Neuronal stem cell (in vitro differentiated cells): ENCODE measurements around the gene CEP131.

ENCODE experiments used
- DNase-seq: peaks from one replicate; pipeline ENCODE4 v3.0.0-alpha.2; 2013; ENCODE audit warnings: low spot score
- H2AFZ ChIP-seq: one replicate; pipeline ENCODE4 v1.6.1; 2013; ENCODE audit warnings: mild to moderate bottlenecking, low read length, inconsistent platforms
- H2AK5ac ChIP-seq: 2 replicates; pipeline ENCODE4 v1.6.1; 2013; ENCODE audit warnings: low read depth, mild to moderate bottlenecking, inconsistent platforms, low read length, moderate library complexity, mixed read lengths
- H2BK120ac ChIP-seq: 2 replicates; pipeline ENCODE4 v1.6.1; 2013; ENCODE audit warnings: low read depth, mild to moderate bottlenecking, inconsistent platforms, low read length, moderate library complexity, mixed read lengths
- H2BK12ac ChIP-seq: one replicate; pipeline ENCODE4 v1.6.1; 2013; ENCODE audit warnings: low read length, inconsistent platforms
- H2BK15ac ChIP-seq: 2 replicates; pipeline ENCODE4 v1.6.1; 2013; ENCODE audit warnings: mild to moderate bottlenecking, low read length, inconsistent platforms, mixed read lengths
- H2BK5ac ChIP-seq: one replicate; pipeline ENCODE4 v1.6.1; 2013; ENCODE audit warnings: inconsistent platforms, mild to moderate bottlenecking, low read length, moderate library complexity
- H3K14ac ChIP-seq: one replicate; pipeline ENCODE4 v1.6.1; 2013; ENCODE audit warnings: low read length, inconsistent platforms
- H3K18ac ChIP-seq: 2 replicates; pipeline ENCODE4 v1.6.1; 2013; ENCODE audit warnings: low read length, inconsistent platforms
- H3K23ac ChIP-seq: 2 replicates; pipeline ENCODE4 v1.6.1; 2013; ENCODE audit warnings: low read depth, mild to moderate bottlenecking, mixed read lengths, low read length, inconsistent platforms; ENCODE audit not compliant: poor library complexity
- H3K27ac ChIP-seq: replicated peaks from 3 replicates; pipeline ENCODE4 v1.5.1; 2013; ENCODE audit warnings: low read length, inconsistent platforms
- H3K27me3 ChIP-seq, 3 experiments: 2 replicates each; pipeline ENCODE4 v1.6.1; 2013; ENCODE audit warnings: low read length in 3 of 3, mild to moderate bottlenecking in 2 of 3, inconsistent platforms in 1 of 3, low read depth in 1 of 3, mixed read lengths in 1 of 3, moderate library complexity in 1 of 3; ENCODE audit not compliant: control insufficient read depth in 3 of 3, insufficient read depth in 3 of 3
- H3K36me3 ChIP-seq, 2 donors: replicated peaks in 1 of 2; 2 replicates each; pipeline ENCODE4 v1.6.1; 2013; ENCODE audit warnings: low read length in 2 of 2; ENCODE audit not compliant: control insufficient read depth in 2 of 2, insufficient read depth in 2 of 2
- H3K4ac ChIP-seq: 2 replicates; pipeline ENCODE4 v1.6.1; 2013; ENCODE audit warnings: inconsistent platforms, mild to moderate bottlenecking, low read length, moderate library complexity
- H3K4me1 ChIP-seq, 2 donors: 1 replicate in 1 of 2; 2 replicates in 1 of 2; pipeline ENCODE4 v1.6.1; 2013; ENCODE audit warnings: low read length in 2 of 2, low read depth in 1 of 2; ENCODE audit not compliant: control insufficient read depth in 2 of 2, insufficient read depth in 1 of 2
- H3K4me2 ChIP-seq: one replicate; pipeline ENCODE4 v1.6.1; 2013; ENCODE audit warnings: mild to moderate bottlenecking, low read length, inconsistent platforms; ENCODE audit not compliant: insufficient read depth, poor library complexity, severe bottlenecking
- H3K4me3 ChIP-seq, 2 donors: 2 replicates each; pipeline ENCODE4 v1.5.1; 2013; ENCODE audit warnings: low read length in 2 of 2, mild to moderate bottlenecking in 2 of 2, inconsistent platforms in 1 of 2, moderate library complexity in 1 of 2
- H3K79me1 ChIP-seq: one replicate; pipeline ENCODE4 v1.6.1; 2013; ENCODE audit warnings: low read depth, mild to moderate bottlenecking, inconsistent platforms, low read length, moderate library complexity
- H3K9ac ChIP-seq: one replicate; pipeline ENCODE4 v1.6.1; 2013; ENCODE audit warnings: mild to moderate bottlenecking, low read depth, low read length, inconsistent platforms; ENCODE audit not compliant: poor library complexity
- H3K9me3 ChIP-seq, 2 donors: replicated peaks in 1 of 2; 2 replicates each; pipeline versions ENCODE3 to v1.6.1; 2013; ENCODE audit warnings: low read length in 2 of 2, mild to moderate bottlenecking in 2 of 2, inconsistent platforms in 1 of 2, low read depth in 1 of 2, mixed read lengths in 1 of 2, moderate library complexity in 1 of 2; ENCODE audit not compliant: control insufficient read depth in 2 of 2, insufficient read depth in 1 of 2
- H4K8ac ChIP-seq: one replicate; pipeline ENCODE4 v1.6.1; 2013; ENCODE audit warnings: low read depth, mild to moderate bottlenecking, inconsistent platforms, low read length, moderate library complexity
- H4K91ac ChIP-seq: one replicate; pipeline ENCODE4 v1.6.1; 2013; ENCODE audit warnings: low read length, low read depth, mild to moderate bottlenecking, inconsistent platforms; ENCODE audit not compliant: poor library complexity
- WGBS, 2 donors: extraction: QIAGEN DNeasy Blood & Tissue Kit; methylation state at CpG; one replicate each; pipeline ENCODE4 v1.1.7; 2013; ENCODE audit warnings: missing lambda C conversion rate in 2 of 2, mixed read lengths in 1 of 2; ENCODE audit not compliant: insufficient read length in 2 of 2, insufficient replicate concordance in 1 of 2; ENCODE audit errors: extremely low coverage in 2 of 2; 5-methylcytosine and 5-hydroxymethylcytosine counted together

CEP131 gene

GRCh38 chr17:81239714-81240555, 17.2 kb upstream of the CEP131 start:
- no peaks in the 10 kb centered on the region for H3K27me3 ChIP-seq
- H2BK15ac ChIP-seq = peak overlapping the region; percentile 9
- peaks cover 10 to 16% of the 10 kb centered on the region in 2 donors for H3K4me1 ChIP-seq
- peaks cover 0 to 1% of the 10 kb centered on the region in 2 donors for H3K9me3 ChIP-seq
- peak overlapping the region; percentile 94 for H3K9ac ChIP-seq
- H2AK5ac ChIP-seq = peak overlapping the region; percentile 88
- H3K14ac ChIP-seq = peak overlapping the region; percentile 38
- H3K23ac ChIP-seq = peak overlapping the region; percentile 89
- peaks cover 26% of the 10 kb centered on the region for H3K79me1 ChIP-seq
- no peak overlapping the region for H4K8ac ChIP-seq
- peak overlapping the region; percentile 91 for H3K4me2 ChIP-seq
- peak overlapping the region; percentile 97 to 99 for H3K4me3 ChIP-seq
- no peak for DNase-seq
- H3K18ac ChIP-seq = peak overlapping the region; percentile 64
- WGBS, 2 donors = no CpG with 5 or more reads among the region's 37 CpGs
- peak overlapping the region; percentile 72 for H2BK120ac ChIP-seq
- no peak overlapping the region for H3K4ac ChIP-seq
- no peak overlapping the region for H3K27ac ChIP-seq
- peak overlapping the region; percentile 93 for H2AFZ ChIP-seq
- peaks cover 10 to 18% of the 10 kb centered on the region in 2 donors for H3K36me3 ChIP-seq
- peak overlapping the region; percentile 94 for H2BK5ac ChIP-seq
- H4K91ac ChIP-seq = no peak overlapping the region
- H2BK12ac ChIP-seq = no peak overlapping the region

- no CpG with 5 or more reads among the region's 100 CpGs for whole genome bisulfite sequencing, 2 donors
- peaks cover 10 to 18% of the 10 kb centered on the region in 2 donors for H3K36me3 ChIP-seq
- peak within 1 kb of the TSS; percentile 91 for H3K4me2 ChIP-seq
- H3K27me3 ChIP-seq = no peaks in the 10 kb centered on the region
- peaks cover 0 to 1% of the 10 kb centered on the region in 2 donors for H3K9me3 ChIP-seq
- peak within 1 kb of the TSS; percentile 93 for H2AFZ ChIP-seq
- DNase-seq = peak; percentile 98
- no peak within 1 kb of the TSS for H4K91ac ChIP-seq
- peaks cover 26% of the 10 kb centered on the region for H3K79me1 ChIP-seq
- peak within 1 kb of the TSS; percentile 89 for H3K23ac ChIP-seq
- peak within 1 kb of the TSS; percentile 72 for H2BK120ac ChIP-seq
- H3K9ac ChIP-seq = peak within 1 kb of the TSS; percentile 94
- peak within 1 kb of the TSS; percentile 41 for H2BK12ac ChIP-seq
- peak within 1 kb of the TSS; percentile 97 to 99 for H3K4me3 ChIP-seq
- peak within 1 kb of the TSS; percentile 88 for H2AK5ac ChIP-seq
- H4K8ac ChIP-seq = no peak within 1 kb of the TSS
- peak within 1 kb of the TSS; percentile 9 for H2BK15ac ChIP-seq
- H3K18ac ChIP-seq = peak within 1 kb of the TSS; percentile 91
- H3K27ac ChIP-seq = no peak within 1 kb of the TSS
- H3K4ac ChIP-seq = peak within 1 kb of the TSS; percentile 93
- H2BK5ac ChIP-seq = peak within 1 kb of the TSS; percentile 94
- peaks cover 8 to 16% of the 10 kb centered on the region in 2 donors for H3K4me1 ChIP-seq
- H3K14ac ChIP-seq = peak within 1 kb of the TSS; percentile 94
Observed at GRCh38 chr17:81238815-81239713, 16.3 kb upstream of the CEP131 start, which contains the start of the genes NDUFAF8 and TEPSIN. Gene NDUFAF8, plus strand, starts transcription at chr17:81239318. Its CDS starts 46 bp downstream, at chr17:81239364. Gene TEPSIN, minus strand, starts transcription at chr17:81239055. Its CDS starts 22 bp downstream, at chr17:81239033.

GRCh38 chr17:81238490-81238814, 15.7 kb upstream of the CEP131 start:
- WGBS, 2 donors = no CpG with 5 or more reads among the region's 26 CpGs
- DNase-seq = no peak

More at GRCh38 chr17:81238490-81238814, 15.7 kb upstream of the CEP131 start:
- Histone ChIP-seq H2BK15ac (no peak overlapping the region), H3K4me2 (peak overlapping the region; percentile 86), H3K4me1 (peaks cover 8 to 16% of the 10 kb centered on the region in 2 donors), H2BK120ac (no peak overlapping the region), H3K9me3 (peaks cover 0 to 1% of the 10 kb centered on the region in 2 donors), H2AFZ (peak overlapping the region; percentile 93), H3K4me3 (peak overlapping the region; percentile 90 to 97), H3K18ac (peak overlapping the region; percentile 91), H4K8ac (no peak overlapping the region), H2BK12ac (peak overlapping the region; percentile 41), H3K9ac (peak overlapping the region; percentile 94), H3K79me1 (peaks cover 29% of the 10 kb centered on the region), H3K27ac (no peak overlapping the region), H2BK5ac (no peak overlapping the region), H3K36me3 (peaks cover 10 to 18% of the 10 kb centered on the region in 2 donors), H4K91ac (no peak overlapping the region), H3K27me3 (no peaks in the 10 kb centered on the region), H3K14ac (peak overlapping the region; percentile 94), H2AK5ac (no peak overlapping the region), H3K4ac (peak overlapping the region; percentile 93), H3K23ac (peak overlapping the region; percentile 89)
